GM12878 (cell line): Measurements from ENCODE around the gene LRP4. TPM values are rescaled to one million over a fixed set of nuclear protein-coding genes. Genes with fewer than 3 reads are reported as not detected.

Source experiments
- ATAC-seq: fragments of 200-7000 bp; cut with Tn5 transposase; 3 replicates; pipeline ENCODE4 v1.9.1; 2020; ENCODE audit warnings: mild to moderate bottlenecking, moderate library complexity
- BruUV-seq: library from RNA; stranded (reverse); fragments of 400-500 nt; replicated peaks from 2 replicates; lab custom pipeline; 2021; lab: Mats Ljungman, UMichigan
- CTCF ChIA-PET: fragments of 300-600 bp; sonication (Branson Sonifier 250); formaldehyde crosslinking; extraction: SDS; loops from one replicate; lab custom pipeline; 2021; ENCODE audit warnings: inconsistent platforms; lab: Yijun Ruan, JAX
- POLR2A ChIA-PET: fragments of 350-600 bp; formaldehyde crosslinking; extraction: SDS; loops from one replicate; lab custom pipeline; 2021; ENCODE audit warnings: inconsistent platforms; lab: Charles Lee
- RAD21 ChIA-PET: fragments of 300-600 bp; sonication (Branson Sonifier 250); formaldehyde crosslinking; loops from one replicate; lab custom pipeline; 2023; ENCODE audit warnings: antibody characterized with exemption; ENCODE audit not compliant: unreplicated experiment; lab: Charles Lee
- SMC1A ChIA-PET: fragments of 300-600 bp; sonication (Branson Sonifier 250); formaldehyde crosslinking; loops from one replicate; lab custom pipeline; 2023; ENCODE audit not compliant: unreplicated experiment, uncharacterized antibody; lab: Charles Lee
- DNase-seq: peaks from one replicate; pipeline ENCODE4 v3.0.0-alpha.2; 2011; ENCODE audit warnings: low read depth, low spot score
- FAIRE-seq: peaks from 3 replicates; lab custom pipeline; 2011; peaks lifted over from hg19 to GRCh38; lab: Jason Lieb, UNC
- H2AFZ ChIP-seq: 2 replicates; pipeline ENCODE4 v1.6.0; 2011; ENCODE audit warnings: low read depth, low read length, control low read depth; ENCODE audit not compliant: control insufficient read depth
- H3K27ac ChIP-seq: 2 replicates; pipeline ENCODE4 v1.5.1; 2011; ENCODE audit warnings: control low read depth; ENCODE audit not compliant: control insufficient read depth, insufficient read depth
- H3K27me3 ChIP-seq, 2 experiments: replicated peaks in 1 of 2; 2 replicates each; pipeline versions ENCODE4 v1.6.0 to v1.6.1; 2011; ENCODE audit warnings: low read length in 1 of 2; ENCODE audit not compliant: control insufficient read depth in 2 of 2, insufficient read depth in 2 of 2
- H3K36me3 ChIP-seq, 2 experiments: 2 replicates each; pipeline ENCODE4 v1.5.1; 2011; ENCODE audit warnings: low read length in 1 of 2; ENCODE audit not compliant: control insufficient read depth in 2 of 2, insufficient read depth in 2 of 2
- H3K4me1 ChIP-seq: 2 replicates; pipeline ENCODE4 v1.6.1; 2011; ENCODE audit warnings: mild to moderate bottlenecking, low read length, moderate library complexity, mixed read lengths; ENCODE audit not compliant: control insufficient read depth, insufficient read depth
- H3K4me2 ChIP-seq: 2 replicates; pipeline ENCODE4 v1.6.0; 2011; ENCODE audit warnings: control low read depth; ENCODE audit not compliant: control insufficient read depth, insufficient read depth
- H3K4me3 ChIP-seq: fragments of 200-600 bp; sonication (generic); 2 replicates; pipeline ENCODE4 v1.5.1; 2016
- H3K79me2 ChIP-seq: 2 replicates; pipeline ENCODE4 v1.6.0; 2011; ENCODE audit warnings: low read length; ENCODE audit not compliant: control insufficient read depth, insufficient read depth
- H3K9ac ChIP-seq: 2 replicates; pipeline ENCODE4 v1.8.0; 2011; ENCODE audit warnings: low read length, control low read depth, mixed read lengths; ENCODE audit not compliant: control insufficient read depth, insufficient read depth
- H3K9me3 ChIP-seq: replicated peaks from 3 replicates; pipeline ENCODE4 v1.5.1; 2011; ENCODE audit warnings: mild to moderate bottlenecking, low read length; ENCODE audit not compliant: control insufficient read depth, insufficient read depth
- H4K20me1 ChIP-seq: 2 replicates; pipeline ENCODE4 v1.6.0; 2011; ENCODE audit not compliant: control insufficient read depth, insufficient read depth
- ATF7 ChIP-seq: fragments of 450-650 bp; IDR thresholded peaks from 2 replicates; pipeline ENCODE4 v1.6.1; 2016; ENCODE audit warnings: low read depth, mild to moderate bottlenecking
- HCFC1 ChIP-seq: fragments of 150-350 bp; IDR thresholded peaks from 2 replicates; pipeline ENCODE4 v1.6.1; 2014; ENCODE audit warnings: low read length
- MTA2 ChIP-seq: fragments of 450-650 bp; IDR thresholded peaks from 2 replicates; pipeline ENCODE4 v1.6.1; 2016; ENCODE audit warnings: low read depth, mild to moderate bottlenecking, moderate library complexity
- PKNOX1 ChIP-seq: fragments of 450-650 bp; IDR thresholded peaks from 2 replicates; pipeline ENCODE4 v1.6.1; 2016; ENCODE audit warnings: mild to moderate bottlenecking
- SUZ12 ChIP-seq: fragments of 200-600 bp; sonication (generic); IDR thresholded peaks from one replicate; pipeline ENCODE4 v1.6.1; 2018; ENCODE audit warnings: antibody characterized with exemption, mild to moderate bottlenecking; ENCODE audit not compliant: unreplicated experiment
- USF2 ChIP-seq: IDR thresholded peaks from 2 replicates; pipeline ENCODE4 v1.6.1; 2011; ENCODE audit warnings: low read depth, low read length, improper control_type of control experiment, borderline replicate concordance
- whole genome bisulfite sequencing: methylation state at CpG from one replicate; pipeline ENCODE4 v1.1.6; 2016; ENCODE audit warnings: low lambda C conversion rate; ENCODE audit not compliant: insufficient replicate concordance, insufficient coverage; ENCODE audit errors: missing lambda C conversion rate; 5-methylcytosine and 5-hydroxymethylcytosine counted together
- in situ Hi-C: fragments of 300-500 bp; cut with MboI; formaldehyde crosslinking; loops from 9 replicates; pipeline ENCODE4 v1.14.3; 2018; ENCODE audit warnings: mixed read lengths
- intact Hi-C: fragments of 100-400 bp; cut with micrococcal nuclease; formaldehyde crosslinking; loops from one replicate; pipeline ENCODE4 v1.14.2; 2022; ENCODE audit not compliant: unreplicated experiment
- polyA plus RNA-seq, 11 experiments: library from polyadenylated mRNA; depleted of rRNA in 4 of 11; unstranded in 6 of 11; stranded (reverse) in 5 of 11; fragments of >200 nt; fragmentation: Nextera tagmentation in 4 of 11; fragmentation: Illumina TruSeq in 1 of 11; extraction: Ambion mirVana in 4 of 11; extraction: Trizol in 1 of 11; gene quantifications; 1 replicate in 1 of 11; 2 replicates in 10 of 11; pipeline versions ENCODE4 v1.2.1 to v1.2.3, GENCODE V29; 2011 to 2016; ENCODE audit warnings: inconsistent platforms in 2 of 11, missing spikeins in 2 of 11, low read depth in 1 of 11
- total RNA-seq, 4 experiments: library from RNA; depleted of rRNA in 3 of 4; stranded (reverse); fragments of >200 nt in 3 of 4; fragmentation: Illumina TruSeq in 1 of 4; extraction: Trizol in 1 of 4; gene quantifications; 2 replicates each; pipeline versions ENCODE4 v1.2.1 to v1.2.3, GENCODE V29; 2013 to 2021

LRP4 gene
- total and polyA plus RNA-seq, 10 of the 15 experiments (the other 5 are each of a cell fraction or from before 2014, with no cell fraction given) = under 0.01 to 0.06 (median 0.03) TPM; not detected in 6

- TF ChIP-seq PKNOX1 (no peak), USF2 (no peak), HCFC1 (no peak), ATF7 (no peak)
Measured at GRCh38 chr11:46894961-46895360, 23.4 kb downstream of the LRP4 start (continued).

GRCh38 chr11:46894506-46894905 is 23.8 kb downstream of the LRP4 start:
- TF ChIP-seq SUZ12 (no peak), MTA2 (no peak)
- TF ChIP-seq, all 136 proteins: peak for 0
- ChIA-PET CTCF (interaction anchor here (4.9 kb wide), 1 partner anchor 259 kb away, joined by 63 read pairs; no protein-coding TSS in a partner anchor), SMC1A (interaction anchor here (0.9 to 5.8 kb wide), 2 partner anchors 81 to 259 kb away, joined by 3 to 44 read pairs; no protein-coding TSS in a partner anchor), POLR2A (no interaction called here), RAD21 (interaction anchor here (0.5 to 4.3 kb wide), 2 partner anchors 189 to 258 kb away, joined by 4 to 29 read pairs; no protein-coding TSS in a partner anchor)
- intact Hi-C loops (no loop called here), in situ Hi-C loops (no loop called here)
- H3K79me2 ChIP-seq = no peaks in the 10 kb centered on the region
- FAIRE-seq (no peak), ATAC-seq (no peak), DNase-seq (no peak)
- no peaks in the 10 kb centered on the region for H3K4me1 ChIP-seq
- no peak overlapping the region for H2AFZ ChIP-seq
- WGBS = 71% methylated on average over 16 of the region's 16 CpGs
- H4K20me1 ChIP-seq = no peaks in the 10 kb centered on the region
- no peak overlapping the region for H3K4me2 ChIP-seq
- H3K36me3 ChIP-seq = no peaks in the 10 kb centered on the region
- H3K9me3 ChIP-seq = no peaks in the 10 kb centered on the region
- H3K9ac ChIP-seq = no peak overlapping the region
- no peaks in the 10 kb centered on the region for H3K27me3 ChIP-seq
- H3K4me3 ChIP-seq = no peak overlapping the region
- H3K27ac ChIP-seq = no peak overlapping the region
- BruUV-seq = no TSS peak
